Measurements from ENCODE around the gene ATP2C1.
A peak's percentile ranks its signal among the peaks of the same experiment; 100 is the strongest.

The ATP2C1 gene

DNA sequence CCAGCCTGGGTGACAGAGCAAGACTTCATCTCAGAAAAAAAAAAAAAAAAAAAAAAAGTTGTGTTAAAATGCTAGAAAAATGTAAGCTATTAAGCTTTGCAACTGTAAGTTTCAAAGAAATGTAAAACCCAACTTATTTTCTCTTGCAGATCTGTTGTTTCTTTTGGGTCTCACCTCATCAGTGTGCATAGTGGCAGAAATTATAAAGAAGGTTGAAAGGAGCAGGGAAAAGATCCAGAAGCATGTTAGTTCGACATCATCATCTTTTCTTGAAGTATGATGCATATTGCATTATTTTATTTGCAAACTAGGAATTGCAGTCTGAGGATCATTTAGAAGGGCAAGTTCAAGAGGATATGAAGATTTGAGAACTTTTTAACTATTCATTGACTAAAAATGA, 107.2 kb downstream of the ATP2C1 start:
- DNase-seq (ENCODE audit: low read depth): no peak
- TF ChIP-seq, protein P1, sequence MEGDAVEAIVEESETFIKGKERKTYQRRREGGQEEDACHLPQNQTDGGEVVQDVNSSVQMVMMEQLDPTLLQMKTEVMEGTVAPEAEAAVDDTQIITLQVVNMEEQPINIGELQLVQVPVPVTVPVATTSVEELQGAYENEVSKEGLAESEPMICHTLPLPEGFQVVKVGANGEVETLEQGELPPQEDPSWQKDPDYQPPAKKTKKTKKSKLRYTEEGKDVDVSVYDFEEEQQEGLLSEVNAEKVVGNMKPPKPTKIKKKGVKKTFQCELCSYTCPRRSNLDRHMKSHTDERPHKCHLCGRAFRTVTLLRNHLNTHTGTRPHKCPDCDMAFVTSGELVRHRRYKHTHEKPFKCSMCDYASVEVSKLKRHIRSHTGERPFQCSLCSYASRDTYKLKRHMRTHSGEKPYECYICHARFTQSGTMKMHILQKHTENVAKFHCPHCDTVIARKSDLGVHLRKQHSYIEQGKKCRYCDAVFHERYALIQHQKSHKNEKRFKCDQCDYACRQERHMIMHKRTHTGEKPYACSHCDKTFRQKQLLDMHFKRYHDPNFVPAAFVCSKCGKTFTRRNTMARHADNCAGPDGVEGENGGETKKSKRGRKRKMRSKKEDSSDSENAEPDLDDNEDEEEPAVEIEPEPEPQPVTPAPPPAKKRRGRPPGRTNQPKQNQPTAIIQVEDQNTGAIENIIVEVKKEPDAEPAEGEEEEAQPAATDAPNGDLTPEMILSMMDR (IDR thresholded peaks at IDR 0.05; ENCODE audit: low read depth, low read length, missing control alignments): no peak
- no peak overlapping the region for H3K4me3 ChIP-seq (ENCODE audit: low read depth, low read length)
- in situ Hi-C loops (cut with HindIII; ENCODE audit: low sequenced_read_pairs): no loop called here

DNA sequence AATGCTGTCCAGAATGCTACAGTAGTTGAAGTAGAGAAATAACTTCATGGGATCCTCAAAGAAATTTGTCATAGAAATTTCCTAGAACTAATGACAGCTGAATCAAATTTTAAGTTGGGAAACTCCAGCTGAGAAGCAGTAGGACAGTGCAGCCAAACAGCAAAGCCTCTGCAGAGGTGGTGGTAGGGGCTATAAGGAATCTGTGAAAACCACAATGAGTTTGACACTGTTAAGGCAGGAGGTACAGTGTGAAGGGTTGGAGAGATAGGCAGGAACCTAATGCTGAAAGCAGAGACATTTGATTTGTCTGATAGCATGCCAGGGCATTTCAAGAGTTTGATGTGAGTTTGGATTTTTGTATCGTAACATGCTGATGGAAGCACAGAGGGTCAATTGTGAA, 110.7 kb downstream of the ATP2C1 start:
- TF ChIP-seq, protein P1 (IDR thresholded peaks at IDR 0.05; ENCODE audit: low read depth, low read length, missing control alignments): no peak
- in situ Hi-C loops (cut with HindIII; ENCODE audit: low sequenced_read_pairs): no loop called here
- no peak for DNase-seq (ENCODE audit: low read depth)
- H3K4me3 ChIP-seq (ENCODE audit: low read depth, low read length): no peak overlapping the region

DNA sequence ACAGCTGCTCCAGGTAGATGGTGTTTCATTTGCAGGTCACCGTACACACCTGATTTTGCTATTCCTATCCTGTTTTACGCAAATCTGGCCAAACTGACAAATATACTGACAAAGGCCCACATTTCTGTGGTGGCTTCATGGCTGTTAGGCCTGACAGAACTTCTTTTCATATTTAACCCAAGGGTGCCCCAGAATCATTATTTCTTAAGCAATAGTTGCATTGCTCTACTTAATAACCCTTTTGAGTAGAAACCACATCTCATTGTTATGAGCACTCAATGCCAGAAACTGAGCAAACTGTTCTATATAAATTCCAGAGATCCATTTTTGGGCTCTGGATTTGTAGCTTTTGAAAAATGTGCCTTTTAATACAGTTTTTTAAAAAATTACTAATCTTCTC, 113.4 kb downstream of the ATP2C1 start:
- TF ChIP-seq, protein P1 (IDR thresholded peaks at IDR 0.05; ENCODE audit: low read depth, low read length, missing control alignments): no peak
- H3K4me3 ChIP-seq (ENCODE audit: low read depth, low read length): no peak overlapping the region
- peak; percentile 68 for DNase-seq (ENCODE audit: low read depth)
- in situ Hi-C loops (cut with HindIII; ENCODE audit: low sequenced_read_pairs): no loop called here

DNA sequence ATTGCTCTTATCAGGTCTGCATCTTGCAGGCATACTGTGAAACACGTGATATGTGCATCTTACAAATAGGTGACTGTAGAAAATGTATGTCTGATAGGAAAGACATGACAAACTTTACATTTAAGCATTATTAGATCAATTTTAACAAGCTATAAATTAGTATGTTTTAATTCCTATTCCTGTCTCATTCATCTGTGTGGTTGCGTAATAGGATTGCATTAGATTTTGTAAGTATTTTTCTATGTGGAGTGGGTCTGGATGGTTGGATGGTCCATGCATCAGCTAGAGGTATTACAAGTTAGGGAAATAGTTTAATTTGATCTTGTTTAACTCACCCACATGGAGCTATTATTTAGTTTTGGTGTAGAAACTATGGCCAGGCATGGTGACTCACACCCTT, 113.9 kb downstream of the ATP2C1 start:
- no peak overlapping the region for H3K4me3 ChIP-seq (ENCODE audit: low read depth, low read length)
- TF ChIP-seq, protein P1 (IDR thresholded peaks at IDR 0.05; ENCODE audit: low read depth, low read length, missing control alignments): no peak
- in situ Hi-C loops (cut with HindIII; ENCODE audit: low sequenced_read_pairs): no loop called here
- DNase-seq (ENCODE audit: low read depth): no peak

DNA sequence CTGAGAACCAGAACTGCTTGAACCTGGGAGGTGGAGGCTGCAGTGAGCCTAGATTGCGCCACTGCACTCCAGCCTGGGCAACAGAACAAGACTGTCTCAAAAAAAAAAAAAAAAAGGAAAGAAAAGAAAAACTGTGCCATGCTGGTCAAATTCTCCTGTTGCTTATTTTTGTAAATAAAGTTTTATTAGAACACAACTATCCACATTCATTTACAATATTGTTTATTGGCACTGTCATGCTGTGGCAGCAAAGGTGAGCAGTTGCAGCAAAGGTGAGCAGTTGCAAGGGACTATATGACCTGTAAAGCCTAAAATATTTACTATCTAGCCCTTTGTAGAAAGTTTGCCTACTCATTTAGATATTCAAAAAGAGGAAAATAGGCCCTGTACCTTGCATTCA, 114.4 kb downstream of the ATP2C1 start:
- in situ Hi-C loops (cut with HindIII; ENCODE audit: low sequenced_read_pairs): no loop called here
- no peak for DNase-seq (ENCODE audit: low read depth)
- TF ChIP-seq, protein P1 (IDR thresholded peaks at IDR 0.05; ENCODE audit: low read depth, low read length, missing control alignments): no peak
- H3K4me3 ChIP-seq (ENCODE audit: low read depth, low read length): no peak overlapping the region

DNA sequence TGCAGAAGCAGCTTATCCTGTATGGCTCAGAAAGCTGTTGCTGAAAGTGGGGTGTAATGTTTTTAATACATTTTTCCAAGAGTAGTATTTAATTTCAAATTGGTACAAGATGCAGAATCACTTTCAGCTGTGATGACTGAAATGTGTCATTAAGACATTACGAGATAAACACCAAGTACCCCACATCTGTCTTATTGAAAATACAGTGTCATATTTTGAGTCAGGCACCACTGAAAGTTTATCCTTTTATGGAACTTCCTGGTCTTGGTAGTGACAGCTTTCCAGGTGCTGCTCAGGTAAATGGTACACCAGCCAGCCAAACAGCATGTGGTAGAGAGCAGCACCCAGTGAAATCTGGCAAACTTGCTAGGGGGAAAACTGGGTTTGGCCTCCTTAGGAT, 115.8 kb downstream of the ATP2C1 start:
- no peak for DNase-seq (ENCODE audit: low read depth)
- in situ Hi-C loops (cut with HindIII; ENCODE audit: low sequenced_read_pairs): no loop called here
- no peak overlapping the region for H3K4me3 ChIP-seq (ENCODE audit: low read depth, low read length)
- TF ChIP-seq, protein P1 (IDR thresholded peaks at IDR 0.05; ENCODE audit: low read depth, low read length, missing control alignments): no peak

DNA sequence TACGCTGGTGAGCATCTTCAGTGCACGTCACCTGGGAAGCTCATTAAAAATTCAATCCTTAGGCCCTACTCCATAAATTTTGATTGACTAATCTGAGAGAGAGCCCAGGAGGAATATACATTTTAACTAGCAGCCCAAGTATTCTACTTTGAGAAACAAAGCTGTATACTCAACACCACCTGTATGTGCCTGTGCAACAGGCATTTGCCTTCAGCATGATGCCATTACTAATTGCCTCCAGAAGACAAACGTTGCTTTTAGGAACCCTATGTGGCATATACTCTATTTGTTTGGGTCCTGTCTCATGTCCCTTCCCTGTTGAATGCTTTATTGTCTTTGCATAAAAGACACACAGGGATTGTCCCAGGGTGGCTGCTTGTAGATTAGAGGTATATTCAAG, 125.1 kb downstream of the ATP2C1 start:
- H3K4me3 ChIP-seq (ENCODE audit: low read depth, low read length): no peak overlapping the region
- in situ Hi-C loops (cut with HindIII; ENCODE audit: low sequenced_read_pairs): no loop called here
- TF ChIP-seq, protein P1 (IDR thresholded peaks at IDR 0.05; ENCODE audit: low read depth, low read length, missing control alignments): no peak
- DNase-seq (ENCODE audit: low read depth): no peak
